Panc1 (cell line): ENCODE measurements around the gene SERP2. TPM values are rescaled to one million over a fixed set of nuclear protein-coding genes. Genes with fewer than 3 reads are reported as not detected.

ENCODE experiments used
- ATAC-seq: fragments of 200-7000 bp; cut with Tn5 transposase; 2 replicates; pipeline ENCODE4 v1.9.1; 2020; ENCODE audit warnings: mild to moderate bottlenecking, moderate library complexity
- BruUV-seq: library from RNA; stranded (reverse); fragments of 400-500 nt; replicated peaks from 2 replicates; lab custom pipeline; 2021; lab: Mats Ljungman, UMichigan
- CTCF ChIA-PET: fragments of 300-600 bp; sonication (Branson Sonifier 250); formaldehyde crosslinking; loops from one replicate; lab custom pipeline; 2022; ENCODE audit warnings: antibody characterized with exemption; lab: Charles Lee
- POLR2A ChIA-PET: fragments of 300-600 bp; sonication (Branson Sonifier 250); formaldehyde crosslinking; loops from one replicate; lab custom pipeline; 2022; ENCODE audit warnings: antibody characterized with exemption; lab: Charles Lee
- DNase-seq: peaks from one replicate; pipeline ENCODE4 v3.0.0-alpha.2; 2010; ENCODE audit warnings: low read depth, low spot score
- H3K27ac ChIP-seq: 2 replicates; pipeline ENCODE4 v1.5.1; 2011; ENCODE audit warnings: mild to moderate bottlenecking, low read length, inconsistent platforms
- H3K27me3 ChIP-seq: fragments of 200-500 bp; sonication (Bioruptor generic); 2 replicates; pipeline ENCODE4 v1.6.0; 2014; ENCODE audit warnings: low read length, inconsistent platforms; ENCODE audit not compliant: control insufficient read depth, insufficient read depth
- H3K36me3 ChIP-seq: fragments of 200-500 bp; sonication (Bioruptor generic); 2 replicates; pipeline ENCODE4 v1.5.1; 2014; ENCODE audit warnings: inconsistent platforms, mild to moderate bottlenecking, low read length, moderate library complexity; ENCODE audit not compliant: control insufficient read depth, insufficient read depth
- H3K4me1 ChIP-seq: 2 replicates; pipeline ENCODE4 v1.5.1; 2011; ENCODE audit warnings: inconsistent platforms, mild to moderate bottlenecking, low read length, moderate library complexity; ENCODE audit not compliant: control insufficient read depth, insufficient read depth
- H3K4me3 ChIP-seq, 2 experiments: 2 replicates each; pipeline ENCODE4 v1.5.1; 2011 to 2012; ENCODE audit warnings: low read depth in 2 of 2, low read length in 2 of 2, mild to moderate bottlenecking in 2 of 2, inconsistent platforms in 1 of 2, moderate library complexity in 1 of 2
- H3K9me3 ChIP-seq: fragments of 200-500 bp; sonication (Bioruptor generic); 2 replicates; pipeline ENCODE4 v1.5.1; 2014; ENCODE audit warnings: low read depth, mild to moderate bottlenecking, inconsistent platforms, low read length, moderate library complexity; ENCODE audit not compliant: control insufficient read depth, insufficient read depth
- POLR2AphosphoS5 ChIP-seq: IDR thresholded peaks from 2 replicates; pipeline ENCODE4 v1.6.1; 2012; ENCODE audit warnings: mild to moderate bottlenecking, low read depth, low read length, moderate library complexity
- SIN3A ChIP-seq: IDR thresholded peaks from 2 replicates; pipeline ENCODE4 v1.6.1; 2012; ENCODE audit warnings: low read depth, mild to moderate bottlenecking, low read length, moderate library complexity, borderline replicate concordance; ENCODE audit not compliant: insufficient read depth
- TCF7L2 ChIP-seq: IDR thresholded peaks from 2 replicates; pipeline ENCODE4 v1.6.1; 2011; ENCODE audit warnings: mild to moderate bottlenecking, low read depth, low read length, inconsistent platforms
- in situ Hi-C: cut with HindIII; loops from 2 replicates; pipeline ENCODE4 v1.10.0; 2016; ENCODE audit warnings: low sequenced_read_pairs, low pct_unique_long_range_greater_than_20kb
- intact Hi-C: fragments of 100-400 bp; cut with micrococcal nuclease; formaldehyde crosslinking; loops from one replicate; pipeline ENCODE4 v1.10.0; 2022; ENCODE audit not compliant: unreplicated experiment
- total RNA-seq: library from RNA; stranded (reverse); gene quantifications from one replicate; pipeline ENCODE4 v1.2.1, GENCODE V29; 2021; ENCODE audit not compliant: unreplicated experiment
- TF ChIP-seq, protein P1 (sequence below): fragments of 450-650 bp; IDR thresholded peaks from 2 replicates; pipeline ENCODE4 v1.5.1; 2017; ENCODE audit warnings: mild to moderate bottlenecking
- TF ChIP-seq, protein P2 (sequence below), 2 experiments: IDR thresholded peaks; 2 replicates each; pipeline ENCODE4 v1.6.1; 2011 to 2012; ENCODE audit warnings: low read depth in 2 of 2, control low read depth in 1 of 2, low read length in 1 of 2, mild to moderate bottlenecking in 1 of 2, moderate library complexity in 1 of 2; ENCODE audit not compliant: insufficient read depth in 1 of 2

Gene SERP2
- total RNA-seq, 1 experiment from 2014 or later: 0.18 TPM

DNA sequence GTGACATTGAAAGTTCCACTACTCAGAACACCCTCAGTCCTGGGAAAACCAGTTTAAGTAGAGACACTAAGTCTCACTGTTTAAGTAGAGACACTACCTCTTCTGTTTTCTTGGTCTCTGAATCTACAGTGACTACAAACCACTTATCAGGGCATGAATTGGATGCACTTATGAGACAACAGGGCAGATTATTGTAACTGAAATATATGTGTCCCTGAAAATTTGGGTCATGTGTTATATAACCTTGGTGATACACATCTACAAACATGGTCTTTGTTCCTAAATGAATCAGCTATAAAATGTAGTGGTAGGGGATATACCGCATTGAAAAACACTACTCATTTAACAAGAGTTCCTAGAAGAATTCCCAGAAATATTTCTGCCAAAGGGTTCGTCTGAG is 55.7 kb downstream of the SERP2 start:
- Histone ChIP-seq H3K4me3 (no peak overlapping the region), H3K36me3 (peaks cover 3% of the 10 kb centered on the region; the same call in 1 of the 2 replicates), H3K27me3 (no peaks in the 10 kb centered on the region), H3K9me3 (no peaks in the 10 kb centered on the region), H3K27ac (no peak overlapping the region), H3K4me1 (no peaks in the 10 kb centered on the region)
- ChIA-PET POLR2A (no interaction called here), CTCF (no interaction called here)
- no TSS peak for BruUV-seq
- DNase-seq: no peak
- TF ChIP-seq, protein P1, sequence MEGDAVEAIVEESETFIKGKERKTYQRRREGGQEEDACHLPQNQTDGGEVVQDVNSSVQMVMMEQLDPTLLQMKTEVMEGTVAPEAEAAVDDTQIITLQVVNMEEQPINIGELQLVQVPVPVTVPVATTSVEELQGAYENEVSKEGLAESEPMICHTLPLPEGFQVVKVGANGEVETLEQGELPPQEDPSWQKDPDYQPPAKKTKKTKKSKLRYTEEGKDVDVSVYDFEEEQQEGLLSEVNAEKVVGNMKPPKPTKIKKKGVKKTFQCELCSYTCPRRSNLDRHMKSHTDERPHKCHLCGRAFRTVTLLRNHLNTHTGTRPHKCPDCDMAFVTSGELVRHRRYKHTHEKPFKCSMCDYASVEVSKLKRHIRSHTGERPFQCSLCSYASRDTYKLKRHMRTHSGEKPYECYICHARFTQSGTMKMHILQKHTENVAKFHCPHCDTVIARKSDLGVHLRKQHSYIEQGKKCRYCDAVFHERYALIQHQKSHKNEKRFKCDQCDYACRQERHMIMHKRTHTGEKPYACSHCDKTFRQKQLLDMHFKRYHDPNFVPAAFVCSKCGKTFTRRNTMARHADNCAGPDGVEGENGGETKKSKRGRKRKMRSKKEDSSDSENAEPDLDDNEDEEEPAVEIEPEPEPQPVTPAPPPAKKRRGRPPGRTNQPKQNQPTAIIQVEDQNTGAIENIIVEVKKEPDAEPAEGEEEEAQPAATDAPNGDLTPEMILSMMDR: no peak
- TF ChIP-seq, protein P2, sequence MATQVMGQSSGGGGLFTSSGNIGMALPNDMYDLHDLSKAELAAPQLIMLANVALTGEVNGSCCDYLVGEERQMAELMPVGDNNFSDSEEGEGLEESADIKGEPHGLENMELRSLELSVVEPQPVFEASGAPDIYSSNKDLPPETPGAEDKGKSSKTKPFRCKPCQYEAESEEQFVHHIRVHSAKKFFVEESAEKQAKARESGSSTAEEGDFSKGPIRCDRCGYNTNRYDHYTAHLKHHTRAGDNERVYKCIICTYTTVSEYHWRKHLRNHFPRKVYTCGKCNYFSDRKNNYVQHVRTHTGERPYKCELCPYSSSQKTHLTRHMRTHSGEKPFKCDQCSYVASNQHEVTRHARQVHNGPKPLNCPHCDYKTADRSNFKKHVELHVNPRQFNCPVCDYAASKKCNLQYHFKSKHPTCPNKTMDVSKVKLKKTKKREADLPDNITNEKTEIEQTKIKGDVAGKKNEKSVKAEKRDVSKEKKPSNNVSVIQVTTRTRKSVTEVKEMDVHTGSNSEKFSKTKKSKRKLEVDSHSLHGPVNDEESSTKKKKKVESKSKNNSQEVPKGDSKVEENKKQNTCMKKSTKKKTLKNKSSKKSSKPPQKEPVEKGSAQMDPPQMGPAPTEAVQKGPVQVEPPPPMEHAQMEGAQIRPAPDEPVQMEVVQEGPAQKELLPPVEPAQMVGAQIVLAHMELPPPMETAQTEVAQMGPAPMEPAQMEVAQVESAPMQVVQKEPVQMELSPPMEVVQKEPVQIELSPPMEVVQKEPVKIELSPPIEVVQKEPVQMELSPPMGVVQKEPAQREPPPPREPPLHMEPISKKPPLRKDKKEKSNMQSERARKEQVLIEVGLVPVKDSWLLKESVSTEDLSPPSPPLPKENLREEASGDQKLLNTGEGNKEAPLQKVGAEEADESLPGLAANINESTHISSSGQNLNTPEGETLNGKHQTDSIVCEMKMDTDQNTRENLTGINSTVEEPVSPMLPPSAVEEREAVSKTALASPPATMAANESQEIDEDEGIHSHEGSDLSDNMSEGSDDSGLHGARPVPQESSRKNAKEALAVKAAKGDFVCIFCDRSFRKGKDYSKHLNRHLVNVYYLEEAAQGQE (IDR thresholded peaks at IDR 0.05; ENCODE audit: insufficient read depth in 1 of 2, low read depth in 2 of 2, low read length in 1 of 2): no peak
- TF ChIP-seq POLR2AphosphoS5 (no peak), TCF7L2 (no peak)
- in situ Hi-C loops: no loop called here
- intact Hi-C loops: no loop called here
- no peak for ATAC-seq

DNA sequence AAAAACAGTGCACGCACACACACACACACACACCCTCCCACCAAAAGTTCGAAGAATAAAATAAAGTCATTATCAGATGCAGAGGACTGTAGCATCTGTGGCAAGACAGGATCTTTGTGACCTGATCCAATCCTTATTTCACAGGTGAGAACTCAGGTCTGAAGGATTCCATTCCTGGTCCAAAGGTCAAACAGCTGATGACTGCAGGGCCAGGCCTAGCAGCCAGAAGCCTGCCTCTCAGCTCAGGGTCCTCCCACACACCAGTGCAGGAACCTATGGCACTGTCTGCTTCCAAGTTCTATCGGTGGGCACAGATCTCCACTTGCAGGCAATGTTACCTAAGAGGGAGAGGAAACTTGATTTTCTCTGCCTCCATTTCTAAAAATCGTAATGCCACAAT is 57.5 kb downstream of the SERP2 start:
- Histone ChIP-seq H3K4me3 (no peak overlapping the region), H3K9me3 (no peaks in the 10 kb centered on the region), H3K27me3 (no peaks in the 10 kb centered on the region), H3K4me1 (no peaks in the 10 kb centered on the region), H3K36me3 (peaks cover 8% of the 10 kb centered on the region; the same call in 1 of the 2 replicates), H3K27ac (no peak overlapping the region)
- ChIA-PET POLR2A (interaction anchor here (0.6 kb wide), 1 partner anchor 128 kb away, joined by 5 read pairs; no protein-coding TSS in a partner anchor), CTCF (no interaction called here)
- BruUV-seq: no TSS peak
- ATAC-seq (no peak), DNase-seq (no peak)
- intact Hi-C loops (no loop called here), in situ Hi-C loops (no loop called here)
- TF ChIP-seq TCF7L2: no peak
- TF ChIP-seq, protein P1: no peak
- no peak for TF ChIP-seq SIN3A
- no peak for TF ChIP-seq POLR2AphosphoS5
- TF ChIP-seq, protein P2 (IDR thresholded peaks at IDR 0.05; ENCODE audit: insufficient read depth in 1 of 2, low read depth in 2 of 2, low read length in 1 of 2): no peak
